HG03095 (cell line): ENCODE results near the gene ANO7.

Experiments used
- ATAC-seq: cut with Tn5 transposase; IDR thresholded peaks from one replicate; pipeline ENCODE4 v1.9.1; 2021; ENCODE audit warnings: moderate library complexity; ENCODE audit not compliant: unreplicated experiment

Gene ANO7

GRCh38 chr2:241240320-241241004 lies 52.0 kb downstream of the ANO7 start:
- ATAC-seq, result no peak

GRCh38 chr2:241241669-241242068 lies 53.2 kb downstream of the ANO7 start:
- ATAC-seq, result no peak

GRCh38 chr2:241242306-241242705 lies 53.8 kb downstream of the ANO7 start:
- ATAC-seq, result no peak

GRCh38 chr2:241244368-241244767 lies 55.9 kb downstream of the ANO7 start:
- ATAC-seq, result no peak

GRCh38 chr2:241248289-241248688 lies 59.8 kb downstream of the ANO7 start:
- ATAC-seq, result no peak

GRCh38 chr2:241248897-241249296 lies 60.4 kb downstream of the ANO7 start:
- ATAC-seq, result no peak

GRCh38 chr2:241249654-241250053 lies 61.2 kb downstream of the ANO7 start:
- no peak for ATAC-seq

- ATAC-seq, result no peak
These were observed 64.5 kb downstream of the ANO7 start for GRCh38 chr2:241252778-241253475.

- ATAC-seq, result no peak
These were observed 66.5 kb downstream of the ANO7 start for GRCh38 chr2:241254904-241255351.

- no peak for ATAC-seq
These were observed 67.2 kb downstream of the ANO7 start for GRCh38 chr2:241255542-241256167.

GRCh38 chr2:241256168-241256545 lies 67.7 kb downstream of the ANO7 start:
- ATAC-seq, result no peak

GRCh38 chr2:241257419-241258032 lies 69.0 kb downstream of the ANO7 start:
- no peak for ATAC-seq

GRCh38 chr2:241258505-241259280 lies 70.2 kb downstream of the ANO7 start:
- no peak for ATAC-seq

GRCh38 chr2:241260911-241261310 lies 72.4 kb downstream of the ANO7 start:
- ATAC-seq, result no peak

- ATAC-seq, result no peak
These were observed 73.2 kb downstream of the ANO7 start for GRCh38 chr2:241261628-241262027.

- no peak for ATAC-seq
These were observed 74.6 kb downstream of the ANO7 start for GRCh38 chr2:241263061-241263460.

GRCh38 chr2:241265506-241265905 lies 77.0 kb downstream of the ANO7 start:
- no peak for ATAC-seq

- ATAC-seq, result no peak
These were observed 79.0 kb downstream of the ANO7 start for GRCh38 chr2:241267249-241268067.

- ATAC-seq, result no peak
These were observed 79.8 kb downstream of the ANO7 start for GRCh38 chr2:241268306-241268705.
